Pancreas (tissue), 10 donors: Measurements from ENCODE around the gene ZNF576. TPM values are rescaled to one million over a fixed set of nuclear protein-coding genes. Genes with fewer than 3 reads are reported as not detected.

ENCODE experiments used
- ATAC-seq, 4 donors: fragments of 200-7000 bp; cut with Tn5 transposase; one replicate each; pipeline versions ENCODE4 v1.8.0 to v1.9.1; 2020; ENCODE audit warnings: mild to moderate bottlenecking in 4 of 4, moderate library complexity in 4 of 4
- DNase-seq, 6 donors: peaks; one replicate each; pipeline ENCODE4 v3.0.0-alpha.2; 2020
- FAIRE-seq: peaks from 2 replicates; lab custom pipeline; 2012; peaks lifted over from hg19 to GRCh38; lab: Jason Lieb, UNC
- H3K27ac ChIP-seq, 4 donors: fragments of 200-600 bp; sonication (generic); 1 replicate in 3 of 4; 2 replicates in 1 of 4; pipeline versions ENCODE4 v1.5.0 to v1.8.0; 2020
- H3K27me3 ChIP-seq, 4 donors: fragments of 200-600 bp; one replicate each; pipeline ENCODE4 v1.8.0; 2021
- H3K36me3 ChIP-seq, 3 donors: fragments of 200-600 bp; sonication (generic) in 1 of 3; one replicate each; pipeline versions ENCODE4 v1.5.0 to v1.8.0; 2020 to 2021
- H3K4me1 ChIP-seq, 3 donors: fragments of 200-600 bp; one replicate each; pipeline ENCODE4 v1.8.0; 2021
- H3K4me3 ChIP-seq, 4 donors: fragments of 200-600 bp; sonication (generic) in 2 of 4; one replicate each; pipeline versions ENCODE4 v1.5.0 to v1.8.0; 2020 to 2021
- H3K9me3 ChIP-seq, 4 donors: fragments of 200-600 bp; one replicate each; pipeline ENCODE4 v1.8.0; 2021
- WGBS, 2 donors: extraction: QIAGEN DNeasy Blood & Tissue Kit; methylation state at CpG; one replicate each; pipeline ENCODE4 v1.1.7; 2013; 5-methylcytosine and 5-hydroxymethylcytosine counted together
- intact Hi-C, 3 donors: fragments of 100-400 bp; cut with DNase I; formaldehyde crosslinking; loops; one replicate each; pipeline versions ENCODE4 v1.11.1 to v1.14.2; 2022
- polyA plus RNA-seq, 2 donors: library from polyadenylated mRNA; stranded (reverse); fragments of 200-250 nt; gene quantifications; one replicate each; pipeline ENCODE4 v1.2.3, GENCODE V29; 2013
- total RNA-seq, 6 donors: library from RNA; stranded (reverse); fragmentation: NEBNext Ultra II Directional in 4 of 6; extraction: Animal tissue kit (Norgen Biotek cat#: 25700) in 4 of 6; gene quantifications; one replicate each; pipeline versions ENCODE4 v1.2.1 to v1.2.4, GENCODE V29; 2021 to 2023
- TF ChIP-seq, protein P1 (sequence below), 4 donors: fragments of 200-600 bp; sonication (generic) in 3 of 4; IDR thresholded peaks; one replicate each; pipeline versions ENCODE4 v1.5.0 to v1.8.0; 2021; ENCODE audit warnings: antibody characterized with exemption in 4 of 4
- donor health status: healthy with polysubstance abuse.
- donor health status: DM: no; HTN: no; CAD: no; lungs with moderate emphysema.
- donor health status: DM: no; HTN: no; CAD: no.
- donor health status: control.
- donor health status: control.
- donor health status: Bipolar disorder and iron deficiency.
- donor health status: DM: yes; HTN: yes; CAD: no.
- donor health status: DM: no; HTN: no; CAD: no.
- donor health status: DM: no; HTN: no; CAD: no.
- donor health status: DM: yes; HTN: yes; CAD: no.

Gene ZNF576
- total and polyA plus RNA-seq, 8 donors = 5.2 to 8.6 (median 6.7) TPM

GRCh38 chr19:43564800-43565199 is 31.6 kb upstream of the ZNF576 start:
- Histone ChIP-seq H3K4me1 (no peaks in the 10 kb centered on the region), H3K4me3 (no peak overlapping the region), H3K9me3 (no peaks in the 10 kb centered on the region), H3K27me3 (no peaks in the 10 kb centered on the region), H3K36me3 (no peaks in the 10 kb centered on the region), H3K27ac (no peak overlapping the region)
- ATAC-seq = no peak
- TF ChIP-seq, protein P1, sequence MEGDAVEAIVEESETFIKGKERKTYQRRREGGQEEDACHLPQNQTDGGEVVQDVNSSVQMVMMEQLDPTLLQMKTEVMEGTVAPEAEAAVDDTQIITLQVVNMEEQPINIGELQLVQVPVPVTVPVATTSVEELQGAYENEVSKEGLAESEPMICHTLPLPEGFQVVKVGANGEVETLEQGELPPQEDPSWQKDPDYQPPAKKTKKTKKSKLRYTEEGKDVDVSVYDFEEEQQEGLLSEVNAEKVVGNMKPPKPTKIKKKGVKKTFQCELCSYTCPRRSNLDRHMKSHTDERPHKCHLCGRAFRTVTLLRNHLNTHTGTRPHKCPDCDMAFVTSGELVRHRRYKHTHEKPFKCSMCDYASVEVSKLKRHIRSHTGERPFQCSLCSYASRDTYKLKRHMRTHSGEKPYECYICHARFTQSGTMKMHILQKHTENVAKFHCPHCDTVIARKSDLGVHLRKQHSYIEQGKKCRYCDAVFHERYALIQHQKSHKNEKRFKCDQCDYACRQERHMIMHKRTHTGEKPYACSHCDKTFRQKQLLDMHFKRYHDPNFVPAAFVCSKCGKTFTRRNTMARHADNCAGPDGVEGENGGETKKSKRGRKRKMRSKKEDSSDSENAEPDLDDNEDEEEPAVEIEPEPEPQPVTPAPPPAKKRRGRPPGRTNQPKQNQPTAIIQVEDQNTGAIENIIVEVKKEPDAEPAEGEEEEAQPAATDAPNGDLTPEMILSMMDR (IDR thresholded peaks at IDR 0.05) = no peak
- intact Hi-C loops = no loop called here
- FAIRE-seq = no peak
- WGBS, 2 donors = 81 to 94% methylated on average over 9 of the region's 9 CpGs
- no peak for DNase-seq

- 64 to 67% methylated on average over 5 of the region's 5 CpGs for WGBS, 2 donors
- Histone ChIP-seq H3K4me1 (peaks cover 0 to 5% (median 3%) of the 10 kb centered on the region in 3 donors), H3K4me3 (no peak overlapping the region), H3K27me3 (no peaks in the 10 kb centered on the region), H3K27ac (no peak overlapping the region), H3K36me3 (no peaks in the 10 kb centered on the region), H3K9me3 (no peaks in the 10 kb centered on the region)
- no peak for DNase-seq
- ATAC-seq = no peak
- FAIRE-seq = no peak
- intact Hi-C loops = no loop called here
- TF ChIP-seq, protein P1 (IDR thresholded peaks at IDR 0.05) = no peak
These were observed 26.7 kb upstream of the ZNF576 start for GRCh38 chr19:43569657-43570056.

DNA sequence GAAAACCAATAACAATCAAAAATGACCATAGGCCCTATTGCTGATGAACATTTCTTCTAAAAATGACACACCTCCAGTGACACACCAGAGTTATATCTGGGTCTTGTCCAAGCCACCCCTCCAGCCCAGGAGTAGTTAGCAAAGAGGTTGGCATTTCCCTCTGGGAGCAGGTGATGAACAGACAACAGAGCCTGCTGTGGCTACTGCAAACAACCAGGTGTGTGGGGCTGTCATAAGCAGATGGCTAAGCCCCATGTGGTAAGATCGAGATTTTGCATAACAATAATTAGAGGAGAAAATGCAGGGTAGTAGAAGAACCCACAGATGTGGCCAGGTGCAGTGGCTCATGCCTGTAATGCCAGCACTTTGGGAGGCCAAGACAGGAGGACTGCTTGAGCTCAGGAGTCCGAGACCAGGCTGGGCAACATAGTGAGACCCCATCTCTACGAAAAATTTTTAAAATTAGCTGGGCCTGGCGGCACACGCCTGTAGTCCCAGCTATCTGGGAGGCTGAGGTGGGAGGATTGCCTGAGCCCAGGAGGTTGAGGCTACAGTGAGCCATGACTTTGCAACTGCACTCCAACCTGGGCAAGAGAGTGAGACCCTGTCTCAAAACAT is 26.1 kb upstream of the ZNF576 start:
- WGBS, 2 donors = 76 to 88% methylated on average over 5 of the region's 5 CpGs
- DNase-seq (no peak), ATAC-seq (peak in 2 of 4 donors; percentile 53 to 68), FAIRE-seq (no peak)
- Histone ChIP-seq H3K4me1 (peaks cover 0 to 7% (median 7%) of the 10 kb centered on the region in 3 donors), H3K9me3 (no peaks in the 10 kb centered on the region), H3K27ac (no peak overlapping the region), H3K36me3 (no peaks in the 10 kb centered on the region), H3K4me3 (no peak overlapping the region), H3K27me3 (no peaks in the 10 kb centered on the region)
- TF ChIP-seq, protein P1 (IDR thresholded peaks at IDR 0.05) = no peak
- intact Hi-C loops = no loop called here

GRCh38 chr19:43572171-43572588 is 24.2 kb upstream of the ZNF576 start:
- no peak overlapping the region for H3K4me3 ChIP-seq
- intact Hi-C loops = no loop called here
- ATAC-seq = peak in 1 of 4 donors; percentile 7
- no peaks in the 10 kb centered on the region for H3K36me3 ChIP-seq
- FAIRE-seq = no peak
- DNase-seq = no peak
- WGBS, 2 donors = 79 to 81% methylated on average over 3 of the region's 3 CpGs
- TF ChIP-seq, protein P1 (IDR thresholded peaks at IDR 0.05) = no peak
- no peak overlapping the region for H3K27ac ChIP-seq
- no peaks in the 10 kb centered on the region for H3K9me3 ChIP-seq
- no peaks in the 10 kb centered on the region for H3K27me3 ChIP-seq
- peaks cover 0 to 7% (median 7%) of the 10 kb centered on the region in 3 donors for H3K4me1 ChIP-seq
